VCaP (cell line): ENCODE results near the gene TRAPPC10.
A peak's percentile ranks its signal among the peaks of the same experiment; 100 is the strongest.

Source experiments
- H3K27ac ChIP-seq: fragments of 450-650 bp; 2 replicates; pipeline ENCODE4 v1.5.1; 2017
- CTCF ChIP-seq: fragments of 450-650 bp; conservative IDR thresholded peaks from 2 replicates; pipeline ENCODE4 v1.5.1; 2017; ENCODE audit warnings: mild to moderate bottlenecking, moderate library complexity

Gene TRAPPC10

GRCh38 chr21:44028287-44028659, 16.2 kb downstream of the TRAPPC10 start:
- H3K27ac ChIP-seq = peak overlapping the region; percentile 28
- TF ChIP-seq CTCF = no peak

- no peak for TF ChIP-seq CTCF
Measured at GRCh38 chr21:44029460-44030087, 17.5 kb downstream of the TRAPPC10 start.

GRCh38 chr21:44035244-44035643, 23.1 kb downstream of the TRAPPC10 start:
- no peak for TF ChIP-seq CTCF
- no peak overlapping the region for H3K27ac ChIP-seq

More at GRCh38 chr21:44029460-44030087, 17.5 kb downstream of the TRAPPC10 start:
- no peak overlapping the region for H3K27ac ChIP-seq

- TF ChIP-seq CTCF = no peak
Measured at GRCh38 chr21:44038063-44038462, 26.0 kb downstream of the TRAPPC10 start.

GRCh38 chr21:44039828-44040227, 27.7 kb downstream of the TRAPPC10 start:
- TF ChIP-seq CTCF = no peak

More at GRCh38 chr21:44038063-44038462, 26.0 kb downstream of the TRAPPC10 start:
- no peak overlapping the region for H3K27ac ChIP-seq

GRCh38 chr21:44043613-44044012, 31.5 kb downstream of the TRAPPC10 start:
- no peak overlapping the region for H3K27ac ChIP-seq
- TF ChIP-seq CTCF = no peak

More at GRCh38 chr21:44039828-44040227, 27.7 kb downstream of the TRAPPC10 start:
- no peak overlapping the region for H3K27ac ChIP-seq

- no peak overlapping the region for H3K27ac ChIP-seq
- no peak for TF ChIP-seq CTCF
Measured at GRCh38 chr21:44046734-44047133, 34.6 kb downstream of the TRAPPC10 start.
